ENCODE data around the gene SAG.

The SAG gene

DNA sequence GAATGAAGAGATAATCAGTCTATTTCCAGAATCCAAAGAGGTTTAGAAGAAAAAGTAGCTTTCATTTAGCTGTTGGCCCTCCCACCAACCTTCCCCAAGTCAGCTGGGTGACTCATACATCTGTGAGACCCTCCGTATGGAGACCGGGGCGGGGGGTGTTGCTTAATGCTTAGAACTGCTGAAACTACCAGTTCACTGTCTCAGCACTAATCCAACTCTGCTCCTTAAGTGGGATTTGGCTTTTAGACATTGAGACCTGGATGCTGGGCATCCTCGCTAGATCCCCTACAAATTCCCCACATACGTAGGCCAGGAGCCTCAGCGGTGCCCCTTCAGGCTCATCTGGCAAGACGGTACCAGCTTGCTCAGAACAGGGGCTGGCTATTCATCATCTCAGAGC lies at the start of gene SAG:
Gene SAG, plus strand, starts transcription at position 252 of the 400 bp plus-strand sequence. CDS start 1,374 bp downstream, outside the sequence.
- no peak for DNase-seq (ENCODE audit: low spot score)

DNA sequence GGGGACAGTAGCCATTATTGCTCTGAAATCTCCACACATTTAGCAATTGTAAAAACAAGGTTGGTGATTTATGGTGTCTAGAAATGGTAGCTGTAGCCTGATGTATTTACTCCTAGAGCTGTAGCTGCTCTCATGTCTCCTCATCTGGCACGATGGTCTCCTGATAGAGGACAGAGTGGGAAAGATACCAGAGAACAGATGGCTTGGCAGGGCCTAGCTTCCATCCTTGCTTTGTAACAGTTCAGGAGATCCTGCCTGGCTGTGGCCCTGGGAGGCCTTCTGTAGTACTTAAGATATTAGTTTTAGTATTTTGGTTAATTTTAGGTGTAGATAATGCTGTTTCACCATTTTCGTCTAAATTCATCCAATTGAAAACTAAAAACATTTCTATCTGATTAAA lies 49.4 kb upstream of the SAG start:
- DNase-seq (ENCODE audit: low spot score): no peak

DNA sequence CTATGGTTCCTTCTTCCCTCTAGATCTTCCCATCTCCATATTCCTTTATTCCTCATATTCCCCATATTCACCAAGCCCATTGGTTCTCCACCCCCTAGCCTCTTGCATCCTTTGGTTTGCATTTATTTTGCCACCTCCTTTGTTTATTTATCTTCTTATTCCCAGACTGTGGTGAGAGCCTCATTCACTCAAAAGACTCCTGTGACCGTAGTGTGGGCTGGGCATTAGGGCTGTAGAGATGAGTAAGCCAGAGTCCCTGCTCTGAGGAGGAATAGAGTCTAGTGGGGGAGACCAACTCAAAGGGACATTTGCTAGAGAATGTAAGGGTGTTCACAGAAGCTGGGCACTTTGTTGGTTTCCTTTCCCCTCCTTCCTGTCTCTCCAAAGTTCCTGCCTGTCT lies 47.9 kb upstream of the SAG start:
- no peak for DNase-seq (ENCODE audit: low spot score)

DNA sequence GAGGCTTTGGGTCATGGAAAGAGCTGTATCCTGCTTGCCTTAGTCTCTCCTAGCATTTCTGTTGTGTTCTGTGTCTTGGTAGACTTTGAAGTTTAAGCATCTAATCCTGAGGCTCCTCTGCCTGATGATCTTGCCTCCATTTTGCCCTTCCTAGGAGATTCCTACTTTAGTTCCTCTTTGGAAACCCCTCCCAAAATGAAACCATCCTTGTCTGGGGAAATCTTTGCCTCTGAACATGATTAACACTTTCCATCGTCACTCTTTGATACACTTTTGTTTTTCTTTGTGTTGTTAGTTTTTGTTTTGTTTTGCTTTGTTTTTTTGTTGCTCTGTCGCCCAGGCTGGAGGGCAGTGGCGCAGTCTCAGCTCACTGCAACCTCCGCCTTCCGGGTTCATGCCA lies 47.0 kb upstream of the SAG start:
- DNase-seq (ENCODE audit: low spot score): no peak

DNA sequence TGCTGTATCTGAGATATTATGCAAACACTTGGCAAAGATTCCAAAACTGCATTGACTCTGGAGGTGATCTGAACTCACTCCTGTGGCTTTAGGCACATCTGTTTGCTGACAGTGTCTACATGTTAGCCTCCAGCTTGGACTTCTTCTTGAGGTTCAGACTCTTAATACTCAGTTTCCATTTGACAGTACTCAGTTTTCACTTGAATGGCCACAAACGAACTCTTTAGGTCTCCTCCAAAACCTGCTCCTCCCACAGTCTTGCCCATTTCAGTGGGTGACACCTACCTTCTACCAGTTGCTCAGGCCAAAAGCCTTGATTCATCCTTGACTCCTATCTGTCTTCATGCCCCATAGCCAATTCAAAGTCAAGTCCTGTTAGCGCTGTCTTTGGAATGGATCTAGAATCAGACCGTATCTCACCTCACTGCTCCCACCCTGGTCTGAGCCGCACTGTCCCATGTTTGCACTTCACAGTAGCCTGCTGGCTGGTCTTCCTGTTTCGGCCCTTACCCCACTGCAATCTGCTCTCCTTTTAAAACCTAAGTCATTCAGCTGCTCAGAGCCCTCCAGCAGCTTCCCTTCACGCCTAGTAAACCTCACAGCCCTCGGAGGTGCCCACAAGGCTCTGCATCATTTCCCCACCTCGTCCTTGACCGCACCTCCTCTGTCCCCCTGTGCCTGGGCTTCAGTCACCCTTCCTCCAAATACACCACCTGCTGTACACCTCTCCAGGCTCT lies 45.6 kb upstream of the SAG start:
- DNase-seq (ENCODE audit: low spot score): no peak

DNA sequence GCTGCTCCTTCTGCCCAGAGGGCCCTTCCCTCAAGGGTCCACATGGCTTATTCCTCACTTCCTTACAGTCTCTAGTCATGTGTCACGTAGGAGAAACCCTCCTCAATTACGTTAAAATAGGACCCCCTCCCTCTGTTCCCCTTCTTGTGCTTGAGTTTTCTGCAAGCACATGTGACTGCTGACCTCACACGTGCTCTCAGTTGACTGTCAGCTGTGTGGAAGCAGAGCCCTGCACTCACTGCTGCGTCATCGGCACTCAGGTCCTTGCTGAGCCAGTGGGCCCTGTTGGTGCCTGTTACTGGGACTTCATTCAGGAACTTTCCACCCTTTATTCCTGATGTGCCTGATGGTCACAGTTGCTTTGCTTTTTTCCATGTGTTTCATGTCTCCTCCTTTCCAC lies 45.1 kb upstream of the SAG start:
- DNase-seq (ENCODE audit: low spot score): no peak

DNA sequence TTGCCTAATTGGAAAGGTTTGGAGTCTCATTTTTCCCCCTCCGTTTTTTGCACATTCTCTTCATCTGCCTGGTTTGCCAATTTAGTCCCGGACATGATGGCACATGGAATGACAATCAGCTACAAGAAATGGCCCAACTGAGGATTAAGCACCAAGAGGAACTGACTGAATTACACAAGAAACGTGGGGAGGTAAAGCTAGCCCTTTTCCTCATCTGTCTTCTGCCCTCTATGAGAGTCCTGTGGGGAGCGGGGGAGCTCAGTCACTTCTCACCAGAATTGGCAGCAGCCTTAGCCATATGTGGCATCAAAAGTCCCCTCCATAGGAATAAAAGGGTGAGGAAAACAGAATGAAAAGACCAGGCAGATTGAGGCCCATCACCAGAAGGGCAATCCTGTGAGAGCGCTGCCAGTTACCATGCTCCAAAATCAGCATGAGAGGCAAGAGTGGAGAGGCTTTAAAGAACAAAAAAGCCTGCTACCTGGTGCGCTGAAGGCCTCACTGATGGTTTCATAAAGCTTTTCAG lies 44.5 kb upstream of the SAG start:
- DNase-seq (ENCODE audit: low spot score): no peak

DNA sequence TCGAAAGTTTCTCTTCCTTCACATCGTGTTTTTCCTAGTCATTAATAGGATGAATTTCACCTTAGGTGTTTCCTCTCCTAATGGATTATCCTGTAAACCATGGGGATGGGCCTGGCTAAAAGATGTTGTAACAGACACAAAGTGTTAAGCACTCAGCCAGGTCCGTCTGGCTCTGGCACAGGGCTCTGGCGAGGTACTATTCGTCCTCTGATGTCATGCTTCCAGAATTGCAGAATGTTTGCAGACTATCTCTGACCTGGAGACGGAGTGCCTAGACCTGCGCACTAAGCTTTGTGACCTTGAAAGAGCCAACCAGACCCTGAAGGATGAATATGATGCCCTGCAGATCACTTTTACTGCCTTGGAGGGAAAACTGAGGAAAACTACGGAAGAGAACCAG lies 42.9 kb upstream of the SAG start:
- DNase-seq (ENCODE audit: low spot score): no peak

DNA sequence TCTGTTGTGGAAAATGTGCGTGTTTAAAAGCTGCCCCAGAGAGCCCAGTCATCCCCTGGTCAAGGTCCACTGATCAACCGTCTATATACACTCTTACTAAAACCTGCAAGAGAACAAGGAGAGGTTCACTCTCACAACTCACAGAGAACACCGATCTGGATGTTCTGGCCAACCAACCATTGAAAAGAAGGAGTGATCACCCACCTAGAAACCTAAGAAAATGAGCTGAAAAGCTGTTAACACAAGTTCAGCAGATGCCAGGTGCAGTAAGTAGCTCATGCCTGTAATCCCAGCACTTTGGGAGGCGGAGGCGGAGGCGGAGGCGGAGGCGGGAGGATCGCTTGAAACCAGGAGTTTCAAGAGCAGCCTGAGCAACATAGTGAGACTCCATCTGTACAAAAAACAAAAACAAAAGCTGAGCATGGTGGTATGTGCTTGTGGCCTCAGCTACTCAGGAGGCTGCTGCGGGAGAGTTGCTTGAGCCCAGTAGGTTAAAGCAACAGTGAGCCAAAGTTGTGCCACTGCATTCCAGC lies 41.7 kb upstream of the SAG start:
- DNase-seq (ENCODE audit: low spot score): peak; percentile 40

DNA sequence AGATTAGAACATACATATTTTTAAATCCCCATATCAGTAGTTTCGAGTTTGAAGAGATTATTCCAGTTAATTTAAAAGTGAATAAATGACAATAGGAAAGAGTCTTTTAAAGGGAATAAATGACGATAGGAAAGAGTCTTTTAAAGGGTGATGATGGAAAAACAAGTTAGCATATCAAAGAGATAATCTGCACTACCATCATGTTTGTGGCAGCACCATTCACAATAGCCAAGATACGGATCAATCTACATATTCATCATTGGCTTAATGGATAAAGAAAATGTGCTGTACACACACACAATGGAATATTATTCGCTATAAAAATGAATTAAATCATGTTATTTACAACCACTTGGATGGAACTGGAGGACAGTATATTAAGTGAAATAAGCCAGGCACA lies 41.1 kb upstream of the SAG start:
- no peak for DNase-seq (ENCODE audit: low spot score)

DNA sequence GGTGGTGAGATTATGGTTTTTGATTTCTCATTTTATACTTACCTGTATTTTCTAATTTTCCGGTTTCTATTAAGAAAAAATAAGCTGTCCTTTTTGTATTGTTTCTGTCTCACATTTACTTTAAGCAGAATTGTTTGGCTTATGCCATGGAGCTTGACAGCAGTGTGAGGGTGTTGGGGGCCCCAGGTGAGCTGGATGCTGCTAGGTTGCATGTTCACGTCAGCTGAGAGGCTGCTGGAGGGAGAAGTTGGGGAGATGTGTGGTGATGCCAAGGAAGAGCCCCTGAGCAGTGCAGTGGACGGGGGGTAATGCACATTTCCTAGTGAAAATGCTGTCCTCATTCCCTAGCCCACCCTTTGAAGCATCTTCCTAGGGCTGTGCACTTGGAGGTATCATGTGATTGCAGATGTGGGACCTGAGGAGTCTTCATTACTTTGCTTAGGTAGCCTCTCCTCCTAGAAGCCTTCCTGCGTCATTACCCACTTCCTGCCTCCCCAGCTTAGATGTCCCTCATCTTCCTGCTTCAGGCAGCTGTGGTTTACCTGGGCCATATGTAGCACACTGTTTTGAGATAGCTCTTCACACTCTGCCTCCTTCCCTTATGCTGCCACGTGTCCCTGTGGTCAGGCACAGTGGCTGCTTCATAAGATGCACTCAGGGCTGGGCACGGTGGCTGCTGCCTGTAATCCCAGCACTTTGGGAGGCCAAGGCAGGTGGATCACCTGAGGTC lies 39.9 kb upstream of the SAG start:
- DNase-seq (ENCODE audit: low spot score): no peak

DNA sequence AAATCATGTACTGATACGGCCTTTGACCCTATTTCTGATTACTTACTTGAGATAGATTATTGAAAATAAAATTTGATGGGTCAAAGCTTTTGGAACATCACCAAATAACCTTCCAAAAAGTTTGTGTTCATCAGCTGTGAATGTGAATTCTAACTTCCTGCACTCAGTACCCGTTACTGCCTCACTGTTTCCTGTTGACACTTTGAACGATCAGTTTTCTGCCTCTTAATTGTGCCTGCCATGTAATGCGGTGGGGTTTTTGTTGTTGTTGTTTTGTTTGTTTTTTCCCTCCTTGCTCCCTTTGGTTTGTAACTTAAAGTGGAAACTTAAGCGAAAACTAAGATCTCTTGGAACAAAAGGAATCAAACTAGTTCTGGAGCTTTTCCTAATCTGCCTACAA lies 37.2 kb upstream of the SAG start:
- DNase-seq (ENCODE audit: low spot score): no peak

DNA sequence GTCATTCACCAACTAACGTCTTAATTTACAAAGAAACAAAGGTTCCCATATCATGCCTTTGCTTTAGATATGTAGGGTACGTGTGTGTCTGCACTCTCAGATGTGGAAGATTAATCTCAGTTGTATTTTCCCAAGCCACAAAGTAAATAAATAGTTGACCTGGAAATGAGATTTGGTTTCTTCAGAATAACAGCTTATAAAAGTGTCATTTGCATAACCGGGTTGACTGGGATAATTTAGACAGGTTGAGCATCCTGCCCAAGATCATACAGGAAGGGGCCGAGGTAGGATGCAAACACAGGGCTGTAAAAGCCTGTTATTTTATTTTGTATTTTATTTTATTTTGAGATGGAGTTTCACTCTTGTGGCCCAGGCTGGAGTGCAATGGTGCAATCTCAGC lies 36.7 kb upstream of the SAG start:
- no peak for DNase-seq (ENCODE audit: low spot score)

DNA sequence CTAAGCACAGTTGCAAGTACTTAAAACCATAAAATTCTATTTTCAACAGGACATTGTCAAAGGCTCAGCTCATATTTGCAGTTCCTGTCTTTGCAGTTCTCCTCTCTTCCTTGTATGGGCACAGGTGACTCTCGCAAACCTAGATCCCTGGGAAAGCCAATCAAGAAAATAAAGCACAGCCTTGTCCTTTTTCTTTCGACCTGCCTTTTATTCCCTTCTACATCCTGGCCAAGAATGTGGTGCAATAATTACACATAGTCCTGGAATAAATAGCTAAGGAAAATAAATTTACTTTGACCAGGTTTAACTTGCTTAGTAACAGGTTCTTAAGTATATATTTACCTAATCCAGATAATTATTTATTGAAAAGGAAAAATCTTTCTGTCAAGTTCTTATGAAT lies 35.9 kb upstream of the SAG start:
- no peak for DNase-seq (ENCODE audit: low spot score)

DNA sequence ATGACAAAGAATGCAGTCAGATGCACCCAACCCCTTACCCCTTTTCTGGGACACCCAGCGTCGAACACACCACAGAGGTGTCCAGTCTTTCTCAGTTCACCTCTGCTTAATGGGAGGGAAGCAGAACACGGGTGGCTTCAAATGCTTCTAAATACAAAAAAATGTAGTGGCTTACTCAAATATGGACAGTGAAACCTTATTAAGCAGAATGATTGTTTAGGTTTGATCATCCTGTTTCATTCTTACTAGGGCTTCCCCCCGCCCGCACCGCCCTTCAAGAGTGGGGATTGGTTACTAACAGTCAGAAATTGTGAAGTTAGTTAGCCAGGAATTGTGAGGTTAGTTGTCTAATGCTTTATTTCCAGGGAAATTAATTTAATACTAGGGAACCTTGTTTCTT lies 34.5 kb upstream of the SAG start:
- DNase-seq (ENCODE audit: low spot score): no peak

DNA sequence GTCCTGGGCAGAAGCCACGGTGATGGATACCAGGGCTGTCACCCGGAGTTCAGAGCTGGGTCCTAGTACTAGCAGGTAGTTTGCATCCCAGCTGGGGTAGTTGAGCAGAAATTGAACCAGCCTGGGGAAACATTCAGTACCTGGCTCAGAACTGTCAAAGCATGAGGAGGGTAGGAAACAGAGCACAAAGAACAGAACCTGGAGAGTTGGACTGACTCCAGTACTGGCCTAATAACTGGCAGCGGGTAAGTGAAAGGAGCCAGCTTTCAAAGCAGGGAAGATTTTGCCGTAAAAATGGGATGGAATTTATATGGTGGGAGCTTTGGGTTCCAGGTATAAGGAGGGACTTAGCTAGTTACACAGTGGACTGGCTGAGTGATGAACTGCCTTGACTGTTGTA lies 32.4 kb upstream of the SAG start:
- no peak for DNase-seq (ENCODE audit: low spot score)

DNA sequence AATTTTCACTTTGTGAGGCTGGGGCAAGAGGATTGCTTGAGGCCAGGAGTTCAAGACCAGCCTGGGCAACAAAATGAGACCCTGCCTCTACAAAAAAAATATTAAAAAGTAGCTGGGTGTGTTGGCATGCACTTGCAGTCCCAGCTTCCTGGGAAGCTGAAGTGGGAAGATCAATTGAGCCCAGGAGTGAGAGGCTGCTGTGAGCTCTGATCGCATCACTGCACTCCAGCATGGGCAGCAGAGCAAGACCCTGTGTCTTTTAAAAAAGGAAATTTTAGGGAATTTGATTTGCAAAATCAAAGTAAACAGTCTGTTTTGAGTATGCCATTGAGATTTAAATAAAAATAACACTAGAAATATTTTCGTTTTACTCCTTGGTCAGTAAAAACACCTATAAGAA lies 28.7 kb upstream of the SAG start:
- DNase-seq (ENCODE audit: low spot score): no peak

DNA sequence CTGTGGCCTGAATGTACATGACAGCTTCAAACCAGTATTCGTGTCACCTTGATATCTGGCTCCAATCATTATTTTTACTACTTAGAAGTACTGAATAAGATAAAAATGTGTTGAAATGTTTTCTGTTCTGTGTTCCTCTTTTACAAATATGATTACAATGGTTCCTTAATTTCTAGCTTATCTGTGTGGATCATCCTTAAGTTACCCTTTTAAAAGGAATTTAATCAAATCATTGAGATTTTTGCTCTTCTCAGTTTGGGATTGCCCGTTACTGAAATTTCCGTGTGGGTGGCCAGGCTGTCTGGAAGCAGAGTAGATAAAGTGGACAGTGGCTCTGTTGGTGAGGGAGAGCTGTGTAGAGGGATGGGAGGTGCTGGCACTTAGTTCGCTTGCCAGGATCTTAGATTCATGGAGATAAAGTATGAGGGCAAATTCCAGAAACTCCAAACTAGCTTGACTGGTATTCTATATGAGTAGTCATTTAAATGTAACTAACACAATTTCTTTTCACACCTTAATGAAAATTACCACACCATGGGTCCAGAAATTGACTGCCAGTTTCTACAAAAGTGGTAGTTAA lies 27.4 kb upstream of the SAG start:
- no peak for DNase-seq (ENCODE audit: low spot score)

DNA sequence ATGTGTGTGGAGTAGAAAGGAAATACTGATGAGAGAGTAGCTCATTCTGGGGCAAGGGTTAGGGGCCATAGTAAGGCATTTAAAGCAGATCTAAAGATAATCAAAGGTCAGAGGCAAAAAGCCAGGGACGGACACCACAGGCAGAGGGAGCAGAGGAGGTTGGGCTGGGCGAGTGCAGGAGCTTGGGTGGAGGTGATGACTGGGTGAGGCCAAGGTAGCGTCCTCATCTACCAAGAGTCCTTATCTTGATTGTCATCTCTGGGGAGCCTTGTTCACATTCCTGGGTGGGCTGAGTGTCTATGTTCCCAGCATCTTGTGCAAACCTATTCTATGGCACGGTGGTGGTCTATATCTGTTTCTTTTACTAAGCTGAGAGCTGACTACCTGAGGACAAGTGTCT lies 26.1 kb upstream of the SAG start:
- DNase-seq (ENCODE audit: low spot score): no peak

DNA sequence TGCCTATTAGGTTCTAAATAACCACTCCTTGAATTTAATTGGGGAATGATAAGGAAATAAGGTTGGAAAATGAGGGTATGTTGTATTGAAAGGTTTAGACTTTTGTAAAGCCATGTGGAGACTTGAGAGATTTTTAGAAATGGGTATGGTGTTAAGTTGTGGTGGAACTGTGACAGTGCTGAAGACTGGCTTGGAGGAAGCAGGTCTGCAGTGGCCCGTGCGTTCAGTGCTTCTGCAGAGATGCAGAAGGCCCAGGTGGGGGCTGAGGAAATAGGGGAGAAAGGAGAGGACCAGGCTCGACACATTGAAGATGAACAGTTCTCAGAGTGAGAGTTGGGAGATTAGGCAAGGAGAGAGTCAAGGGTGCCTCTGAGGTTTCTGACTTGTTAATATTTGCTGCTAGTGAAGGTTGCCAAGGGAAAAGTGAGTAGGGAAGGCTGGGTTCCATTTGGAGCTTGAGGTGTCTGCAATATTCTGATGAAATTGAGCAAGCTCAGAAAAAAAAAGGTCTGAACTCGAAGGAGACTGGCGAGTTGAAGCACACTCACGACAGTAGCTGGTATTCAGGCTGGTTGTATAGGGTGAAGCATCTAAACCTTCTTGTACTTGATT lies 25.5 kb upstream of the SAG start:
- DNase-seq (ENCODE audit: low spot score): no peak

DNA sequence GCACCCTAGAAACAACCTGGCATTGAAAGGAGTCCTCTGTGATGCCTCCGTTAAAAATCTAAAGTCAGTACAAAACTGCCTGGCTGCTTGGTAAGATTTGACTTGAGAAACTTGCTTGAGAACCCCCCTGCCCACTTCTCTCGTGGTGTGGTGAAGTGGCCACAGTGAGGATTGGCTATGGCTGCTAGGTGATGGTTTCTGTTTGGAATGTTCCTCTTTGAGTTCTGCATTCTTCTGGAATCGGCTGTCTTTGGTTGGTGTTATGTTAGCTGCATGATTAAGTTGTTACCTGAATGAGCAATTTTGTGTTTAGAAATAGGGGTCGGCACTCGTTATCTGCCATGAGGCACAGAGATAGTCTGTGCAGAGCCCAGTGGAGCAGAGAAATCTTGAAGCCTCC lies 21.7 kb upstream of the SAG start:
- DNase-seq (ENCODE audit: low spot score): no peak

DNA sequence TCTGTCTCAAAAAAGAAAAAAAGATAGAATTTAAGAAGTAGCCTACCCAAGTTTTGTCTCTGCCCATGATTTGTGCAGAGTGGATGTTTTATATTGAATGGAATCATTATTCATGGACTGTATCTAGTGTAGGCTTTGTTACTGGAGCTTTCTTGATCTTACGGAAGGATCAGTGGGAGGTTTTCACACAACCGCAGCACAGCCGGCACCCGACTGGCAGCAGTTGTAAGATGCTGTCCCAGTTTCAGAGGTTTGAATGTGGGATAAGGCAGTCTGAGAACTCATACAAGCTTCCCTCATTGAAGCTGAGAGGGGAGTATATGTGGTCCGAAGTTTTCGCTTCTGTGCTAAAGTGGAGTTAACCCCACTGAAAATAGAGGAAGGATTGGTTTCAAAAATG lies 19.7 kb upstream of the SAG start:
- peak; percentile 46 for DNase-seq (ENCODE audit: low spot score)

DNA sequence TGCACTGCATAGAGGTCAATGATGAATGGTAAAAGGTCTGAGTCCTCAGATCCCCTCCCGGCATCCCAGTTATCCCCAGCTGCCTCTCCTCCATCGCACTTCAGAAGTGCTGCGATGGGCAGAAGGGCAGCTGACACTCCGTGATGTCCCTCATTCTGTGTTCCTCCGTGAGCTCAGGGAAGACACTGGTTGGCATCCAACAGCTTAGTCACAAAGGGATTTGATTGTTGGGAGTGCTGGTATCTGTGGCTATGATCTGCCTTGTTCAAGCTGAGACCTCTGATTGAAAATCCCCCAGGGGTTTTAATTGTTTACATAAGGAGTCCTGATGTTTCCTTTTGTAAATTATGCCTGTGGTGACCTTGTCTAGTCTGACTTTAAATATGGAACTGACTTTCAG lies 19.0 kb upstream of the SAG start:
- DNase-seq (ENCODE audit: low spot score): peak; percentile 72

Measured in Ammon's horn (tissue), 1 donor.